ENCODE data around the gene ENPP3.

Gene ENPP3

DNA sequence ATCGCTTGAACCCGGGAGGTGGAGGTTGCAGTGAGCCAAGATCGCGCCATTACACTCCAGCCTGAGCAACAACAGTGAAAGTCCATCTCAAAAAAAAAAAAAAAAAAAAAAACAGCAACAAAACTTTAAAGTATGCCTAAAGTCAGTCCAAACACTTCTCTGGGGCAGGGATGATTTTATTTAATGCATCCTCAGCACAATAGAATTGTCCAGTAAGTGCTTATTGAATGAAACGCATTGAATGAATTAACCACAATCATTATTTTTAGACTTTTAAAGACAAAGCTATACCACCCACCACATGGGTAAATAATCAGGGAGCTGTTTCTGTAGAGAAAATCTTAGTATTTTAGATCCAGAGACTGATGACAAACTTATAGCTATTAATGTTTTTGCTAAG lies 90.4 kb downstream of the ENPP3 start:
- Histone ChIP-seq H3F3A (ENCODE audit: insufficient read depth) (no peaks in the 10 kb centered on the region; the same call in 1 of the 2 replicates), H3K27ac (ENCODE audit: low read depth, low read length) (no peak overlapping the region), H3K27me3 (ENCODE audit: low read length) (no peaks in the 10 kb centered on the region), H3K9me3 (ENCODE audit: insufficient read depth, low read length) (no peaks in the 10 kb centered on the region), H3K36me3 (ENCODE audit: low read length) (peaks cover 30% of the 10 kb centered on the region), H3K4me3 (ENCODE audit: insufficient read depth, low read length, poor library complexity, severe bottlenecking) (no peak overlapping the region), H3K4me2 (ENCODE audit: low read depth, low read length, poor library complexity, severe bottlenecking) (no peak overlapping the region), H3K9me2 (replicated peaks; ENCODE audit: insufficient read depth, low read length) (no peaks in the 10 kb centered on the region), H3K79me2 (ENCODE audit: insufficient read depth, low read length) (no peaks in the 10 kb centered on the region), H4K20me1 (ENCODE audit: low read depth, low read length) (no peaks in the 10 kb centered on the region), H3K9ac (ENCODE audit: low read length) (no peak overlapping the region), H2AFZ (ENCODE audit: low read depth, low read length, severe bottlenecking) (no peak overlapping the region)
- no peak for TF ChIP-seq EZH2phosphoT487 (conservative IDR thresholded peaks at IDR 0.05; ENCODE audit: low read length)
- no peak for TF ChIP-seq CTCF (IDR thresholded peaks at IDR 0.05; ENCODE audit: insufficient read depth, low read length, poor library complexity, severe bottlenecking)

DNA sequence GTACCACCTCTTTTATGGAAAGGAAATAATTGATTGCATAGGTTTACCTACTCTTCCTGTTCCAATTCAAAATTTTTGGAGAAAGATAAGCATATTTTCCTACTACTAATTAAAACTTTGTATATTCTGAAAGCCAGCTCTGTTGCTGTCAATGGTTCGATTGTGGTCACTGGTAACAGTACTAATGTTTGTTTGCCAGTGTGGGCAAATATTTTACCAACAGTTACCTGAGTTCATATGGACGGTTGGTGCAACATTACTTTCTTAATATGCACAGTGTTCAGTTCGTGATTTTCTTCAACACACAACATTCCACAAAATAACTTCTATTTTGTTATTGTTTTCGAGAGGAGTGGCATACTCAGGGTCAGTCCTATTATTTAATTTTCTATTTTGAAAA lies 90.8 kb downstream of the ENPP3 start:
- Histone ChIP-seq H4K20me1 (ENCODE audit: low read depth, low read length) (no peaks in the 10 kb centered on the region), H3F3A (ENCODE audit: insufficient read depth) (no peaks in the 10 kb centered on the region; the same call in 1 of the 2 replicates), H3K36me3 (ENCODE audit: low read length) (peaks cover 30% of the 10 kb centered on the region), H3K79me2 (ENCODE audit: insufficient read depth, low read length) (no peaks in the 10 kb centered on the region), H3K27ac (ENCODE audit: low read depth, low read length) (no peak overlapping the region), H3K9me3 (ENCODE audit: insufficient read depth, low read length) (no peaks in the 10 kb centered on the region), H2AFZ (ENCODE audit: low read depth, low read length, severe bottlenecking) (no peak overlapping the region), H3K4me3 (ENCODE audit: insufficient read depth, low read length, poor library complexity, severe bottlenecking) (no peak overlapping the region), H3K9me2 (replicated peaks; ENCODE audit: insufficient read depth, low read length) (no peaks in the 10 kb centered on the region), H3K27me3 (ENCODE audit: low read length) (no peaks in the 10 kb centered on the region), H3K9ac (ENCODE audit: low read length) (no peak overlapping the region), H3K4me2 (ENCODE audit: low read depth, low read length, poor library complexity, severe bottlenecking) (no peak overlapping the region)
- TF ChIP-seq CTCF (IDR thresholded peaks at IDR 0.05; ENCODE audit: insufficient read depth, low read length, poor library complexity, severe bottlenecking) (no peak), EZH2phosphoT487 (conservative IDR thresholded peaks at IDR 0.05; ENCODE audit: low read length) (no peak)

DNA sequence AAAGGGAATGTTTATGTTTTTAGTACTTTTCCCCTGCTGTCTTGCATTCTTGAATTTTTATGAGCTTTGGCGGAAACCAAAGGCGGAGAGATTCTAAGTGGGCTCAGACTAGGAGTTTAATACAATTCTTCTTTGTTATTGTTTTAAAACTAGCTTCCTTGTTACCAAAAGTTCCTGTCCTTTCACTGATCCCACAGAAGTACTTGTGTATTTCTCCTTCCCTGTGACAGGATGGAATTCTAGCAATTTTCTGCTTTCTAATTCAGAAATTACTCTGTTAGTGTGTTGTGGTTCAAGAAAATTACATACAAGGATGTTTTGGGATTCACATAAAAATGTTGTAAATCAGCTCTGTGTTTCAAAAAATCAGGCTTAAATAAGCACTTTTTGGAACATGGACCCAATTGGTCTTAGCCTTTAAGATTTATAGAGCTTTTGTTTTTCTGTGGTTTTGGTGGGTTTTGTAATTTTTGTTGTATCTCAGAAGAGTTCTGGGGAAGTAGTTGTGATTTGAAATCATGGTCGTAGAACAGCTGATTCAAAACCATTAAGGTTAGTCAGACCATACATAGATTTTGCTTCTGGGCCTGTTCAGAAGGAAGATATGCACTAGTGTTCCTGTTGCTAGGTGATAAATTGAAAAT lies 91.3 kb downstream of the ENPP3 start:
- Histone ChIP-seq H3K9ac (ENCODE audit: low read length) (no peak overlapping the region), H3K4me3 (ENCODE audit: insufficient read depth, low read length, poor library complexity, severe bottlenecking) (no peak overlapping the region), H3K9me3 (ENCODE audit: insufficient read depth, low read length) (no peaks in the 10 kb centered on the region), H3F3A (ENCODE audit: insufficient read depth) (no peaks in the 10 kb centered on the region; the same call in 1 of the 2 replicates), H3K36me3 (ENCODE audit: low read length) (peaks cover 28% of the 10 kb centered on the region), H3K27ac (ENCODE audit: low read depth, low read length) (no peak overlapping the region), H3K4me2 (ENCODE audit: low read depth, low read length, poor library complexity, severe bottlenecking) (no peak overlapping the region), H3K79me2 (ENCODE audit: insufficient read depth, low read length) (no peaks in the 10 kb centered on the region), H3K27me3 (ENCODE audit: low read length) (no peaks in the 10 kb centered on the region), H2AFZ (ENCODE audit: low read depth, low read length, severe bottlenecking) (no peak overlapping the region), H4K20me1 (ENCODE audit: low read depth, low read length) (no peaks in the 10 kb centered on the region), H3K9me2 (replicated peaks; ENCODE audit: insufficient read depth, low read length) (no peaks in the 10 kb centered on the region)
- no peak for TF ChIP-seq CTCF (IDR thresholded peaks at IDR 0.05; ENCODE audit: insufficient read depth, low read length, poor library complexity, severe bottlenecking)
- TF ChIP-seq EZH2phosphoT487 (conservative IDR thresholded peaks at IDR 0.05; ENCODE audit: low read length): no peak
